NCI-H345 treated with DMSO at 0.1 percent for 48 hours (cell line): ENCODE measurements around the gene MKS1.

ENCODE experiments used
- DNase-seq: peaks from one replicate; lab custom pipeline; 2025; ENCODE audit not compliant: unreplicated experiment; lab: John Stamatoyannopoulos, UW

Gene MKS1

DNA sequence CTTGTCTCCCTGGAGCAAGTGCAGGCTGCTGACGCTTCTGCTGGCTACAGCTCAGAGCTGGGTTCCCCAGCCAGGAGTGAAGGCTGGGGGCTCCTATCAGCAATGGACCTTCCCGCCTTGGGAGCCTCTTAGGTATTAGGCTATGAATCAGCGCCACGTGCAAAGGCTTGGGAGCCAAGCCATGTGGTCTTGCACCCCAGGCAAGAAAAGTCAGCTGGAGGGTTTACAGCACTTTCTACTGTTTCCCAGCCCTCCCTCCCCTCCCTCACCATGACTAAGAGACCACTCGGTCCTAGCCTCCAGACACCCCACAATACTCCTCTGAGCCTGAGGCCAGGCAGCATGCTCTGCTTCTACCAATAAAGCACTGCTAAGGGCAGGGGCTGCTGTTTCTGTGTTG lies 14.3 kb downstream of the MKS1 start:
- DNase-seq, result no peak

DNA sequence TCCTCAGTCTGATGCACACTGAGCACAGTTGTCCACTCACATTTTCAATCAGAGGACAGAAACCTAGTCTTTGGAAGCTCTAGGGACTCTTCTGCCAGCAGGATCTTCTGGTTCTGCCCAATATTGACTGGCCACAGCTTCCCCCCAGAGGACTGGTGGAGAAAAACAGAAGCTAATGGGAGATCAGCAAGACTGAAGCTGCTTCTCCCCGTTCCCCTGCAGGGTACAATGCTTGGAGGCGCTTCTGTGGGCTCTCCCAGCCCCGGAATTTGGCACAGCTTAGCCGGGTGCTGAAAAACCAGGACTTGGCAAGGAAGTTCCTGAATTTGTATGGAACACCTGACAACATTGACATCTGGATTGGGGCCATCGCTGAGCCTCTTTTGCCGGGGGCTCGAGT lies 16.2 kb downstream of the MKS1 start:
- DNase-seq, result no peak

DNA sequence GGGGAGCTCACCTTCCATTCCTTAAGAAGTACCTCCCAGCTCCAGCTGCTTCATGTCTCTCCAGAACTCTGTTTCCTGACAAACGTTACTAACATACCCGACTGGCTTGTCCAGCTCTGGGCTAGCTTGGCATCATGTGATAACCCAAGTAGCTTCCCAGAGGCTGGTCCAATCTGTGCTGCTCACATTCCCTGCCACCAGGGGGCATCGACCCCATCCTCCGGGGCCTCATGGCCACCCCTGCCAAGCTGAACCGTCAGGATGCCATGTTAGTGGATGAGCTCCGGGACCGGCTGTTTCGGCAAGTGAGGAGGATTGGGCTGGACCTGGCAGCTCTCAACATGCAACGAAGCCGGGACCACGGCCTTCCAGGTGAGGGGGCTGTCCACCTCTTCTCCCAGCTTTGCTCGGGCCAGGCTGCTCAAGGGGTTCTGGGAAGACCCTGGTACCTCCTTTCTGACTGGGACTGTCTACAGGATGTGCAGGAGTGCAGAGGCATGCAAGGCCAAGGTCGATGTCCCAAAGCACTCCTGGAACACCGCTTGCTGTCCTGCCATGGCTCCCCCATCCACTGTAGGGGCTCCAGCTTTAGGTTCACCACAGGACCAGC lies 18.9 kb downstream of the MKS1 start:
- DNase-seq, result peak; percentile 0

DNA sequence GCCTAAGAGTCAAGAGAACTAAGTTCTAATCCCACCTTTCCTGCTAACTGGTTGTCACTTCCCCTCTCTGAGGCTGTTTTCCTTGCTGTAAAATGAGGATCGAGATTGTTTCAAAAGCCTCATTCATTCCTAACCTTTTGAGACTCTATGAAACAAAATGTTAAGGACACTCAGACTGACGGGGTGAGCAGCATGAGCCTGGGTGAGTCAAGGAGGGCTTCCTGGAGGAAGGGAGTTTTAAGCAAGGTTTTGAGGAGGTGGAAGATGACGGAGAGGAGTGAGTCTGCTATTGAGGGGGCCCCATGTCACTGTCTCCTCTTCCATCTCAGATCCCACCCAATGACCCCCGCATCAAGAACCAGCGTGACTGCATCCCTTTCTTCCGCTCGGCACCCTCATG lies 22.4 kb downstream of the MKS1 start:
- no peak for DNase-seq

DNA sequence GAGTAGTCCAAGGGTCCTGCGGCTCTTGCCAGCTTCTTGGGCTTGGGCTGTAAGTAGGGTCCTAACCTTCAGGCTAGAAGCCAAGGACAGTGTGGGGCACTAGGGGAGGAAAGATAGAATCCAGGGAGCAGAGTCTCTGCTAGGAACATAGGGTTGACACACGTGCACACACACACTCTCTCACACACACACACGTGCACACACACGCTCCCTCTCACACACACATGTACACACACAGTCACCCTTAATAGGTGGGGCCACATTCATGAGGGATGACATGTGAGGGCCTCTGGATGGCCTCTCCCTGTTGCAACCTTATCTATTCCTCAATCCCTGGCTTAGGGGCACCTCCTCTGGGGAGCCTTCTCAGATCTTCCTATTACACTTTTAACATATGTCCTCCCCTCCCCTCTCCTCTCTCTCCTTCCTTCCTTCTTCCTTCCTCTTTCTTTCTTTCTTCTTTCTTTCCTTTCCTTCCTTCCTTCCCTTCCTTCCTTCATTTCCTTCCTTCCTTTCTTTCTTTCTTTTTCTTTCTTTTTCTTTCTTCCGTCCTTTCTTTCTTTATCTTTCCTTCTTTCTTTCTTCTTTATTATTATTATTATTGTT lies 23.4 kb downstream of the MKS1 start:
- no peak for DNase-seq

DNA sequence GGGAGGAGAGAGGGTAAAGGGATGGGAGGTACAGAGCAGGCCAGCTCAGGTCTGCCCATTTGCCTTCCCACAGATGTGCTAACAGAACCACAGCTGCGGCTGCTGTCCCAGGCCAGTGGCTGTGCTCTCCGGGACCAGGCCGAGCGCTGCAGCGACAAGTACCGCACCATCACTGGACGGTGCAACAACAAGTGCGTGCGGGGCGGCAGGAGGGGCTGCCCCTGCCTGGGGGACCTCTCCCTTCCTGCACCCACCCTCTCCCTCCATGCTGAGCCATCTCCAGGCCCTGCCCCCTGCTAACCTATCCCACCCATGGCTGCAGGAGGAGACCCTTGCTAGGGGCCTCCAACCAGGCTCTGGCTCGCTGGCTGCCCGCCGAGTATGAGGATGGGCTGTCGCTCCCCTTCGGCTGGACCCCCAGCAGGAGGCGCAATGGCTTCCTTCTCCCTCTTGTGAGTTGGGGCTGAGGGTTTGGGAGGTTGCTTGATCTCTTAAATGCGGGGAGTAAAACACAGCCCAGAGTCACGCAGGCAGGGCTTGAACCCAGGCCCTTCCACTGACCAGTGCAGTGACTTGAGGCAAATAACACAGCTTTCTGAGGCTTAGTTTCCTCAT lies 25.3 kb downstream of the MKS1 start:
- DNase-seq, result no peak

DNA sequence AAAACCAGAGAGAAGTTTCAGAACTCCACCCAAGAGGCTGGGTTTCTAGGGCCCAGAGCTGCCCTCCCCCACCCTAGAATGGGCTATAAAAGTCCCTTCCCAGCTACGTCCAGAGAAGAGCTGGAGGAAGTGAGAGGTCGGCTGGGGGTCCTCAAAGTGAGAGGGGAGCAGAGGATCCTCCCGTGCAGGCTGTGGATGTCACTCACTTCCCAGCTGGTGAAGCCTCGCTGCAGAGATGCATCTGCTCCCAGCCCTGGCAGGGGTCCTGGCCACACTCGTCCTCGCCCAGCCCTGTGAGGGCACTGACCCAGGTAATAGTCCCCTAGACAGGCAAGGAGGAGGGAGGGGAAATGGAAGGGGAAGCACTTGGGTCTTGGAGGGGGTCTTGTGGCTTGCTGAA lies 26.4 kb downstream of the MKS1 start, which contains the start of gene EPX:
TSS of gene EPX (plus strand) at position 115 of the 400 bp plus-strand sequence. CDS start at position 236, 121 bp downstream.
- no peak for DNase-seq

DNA sequence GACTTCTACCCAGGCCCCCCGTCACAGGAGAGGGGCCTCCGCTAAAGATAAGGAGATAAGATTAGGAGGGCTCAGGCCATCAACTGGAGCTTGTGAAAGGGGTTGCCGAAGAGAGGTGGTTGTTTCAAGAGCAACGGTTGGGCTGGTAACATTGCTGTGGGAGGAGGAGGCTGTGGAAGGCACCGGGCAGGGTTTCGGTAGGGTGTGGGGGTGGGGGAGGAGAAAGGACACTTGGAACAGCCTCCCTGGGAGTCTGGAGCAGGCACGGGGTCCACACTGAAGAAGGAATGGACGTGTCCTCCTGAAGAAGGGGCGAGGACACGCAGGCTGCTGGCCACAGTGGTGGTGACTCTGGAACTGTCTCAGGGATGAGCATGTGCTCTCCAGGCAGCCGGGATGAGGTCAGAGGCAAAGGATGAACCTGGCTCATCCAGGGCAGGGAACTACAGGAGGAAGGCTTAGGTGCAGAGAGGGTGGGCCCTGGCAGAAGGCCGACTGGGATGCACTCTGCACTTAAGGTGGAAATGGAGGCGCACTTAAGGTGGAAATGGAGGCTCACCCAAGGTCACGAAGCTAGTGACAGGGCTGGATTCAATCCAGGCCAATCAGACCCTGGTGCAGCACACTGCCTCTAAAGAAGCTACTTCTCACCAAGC lies 27.7 kb downstream of the MKS1 start:
- no peak for DNase-seq

DNA sequence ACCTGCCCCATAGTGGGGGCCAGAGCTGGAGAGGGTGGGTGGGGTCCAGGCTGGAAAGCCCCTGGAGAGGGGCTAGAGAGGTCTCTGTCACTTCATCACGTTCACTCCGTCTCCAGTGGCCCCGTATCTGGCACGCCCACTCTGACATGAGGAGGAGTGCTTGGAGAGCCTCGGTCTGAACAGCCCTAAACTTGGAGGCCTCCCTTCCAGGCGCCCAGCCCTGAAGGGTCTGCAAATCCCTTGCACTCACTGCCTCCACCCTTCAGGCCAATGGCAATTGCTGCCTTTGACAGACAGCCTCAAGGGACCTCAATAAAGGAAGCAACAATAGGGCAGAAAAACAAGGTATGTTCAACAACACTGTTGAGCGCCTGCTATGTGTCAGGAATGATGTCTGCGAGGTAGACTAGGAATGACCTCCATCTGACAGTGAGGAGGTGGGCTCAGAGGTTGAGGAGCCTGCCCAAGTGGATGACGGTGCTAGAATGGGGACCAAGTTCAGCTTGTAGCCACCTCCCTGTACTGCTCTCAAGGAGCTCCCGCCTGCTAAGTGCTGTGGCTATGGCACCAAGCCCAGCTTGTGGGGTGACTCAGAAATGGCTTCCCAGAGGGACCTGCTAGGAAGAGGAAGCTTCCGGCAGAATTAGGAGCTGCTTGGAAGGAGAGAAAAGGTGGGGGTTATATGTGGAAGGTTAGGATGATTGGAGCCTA lies 29.5 kb downstream of the MKS1 start:
- DNase-seq, result no peak

DNA sequence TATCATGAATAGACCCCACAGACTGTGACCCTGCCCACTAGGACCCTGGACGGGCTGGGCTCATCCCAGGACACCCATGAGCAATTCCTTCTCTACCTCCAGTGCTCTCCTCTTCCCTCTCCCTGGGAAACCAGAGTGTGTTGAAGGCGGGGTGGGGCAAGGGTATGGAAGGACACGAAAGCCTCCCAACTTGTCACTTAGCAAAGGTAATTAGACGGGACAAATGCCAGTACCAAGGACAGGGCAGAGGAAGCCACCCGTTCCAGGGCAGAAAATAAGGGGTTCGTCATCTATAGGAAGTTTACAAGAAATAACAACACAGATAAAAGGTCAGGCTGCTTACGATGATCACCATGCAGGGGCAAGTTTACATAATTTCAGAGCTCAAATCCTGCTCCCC lies 31.4 kb downstream of the MKS1 start:
- no peak for DNase-seq

DNA sequence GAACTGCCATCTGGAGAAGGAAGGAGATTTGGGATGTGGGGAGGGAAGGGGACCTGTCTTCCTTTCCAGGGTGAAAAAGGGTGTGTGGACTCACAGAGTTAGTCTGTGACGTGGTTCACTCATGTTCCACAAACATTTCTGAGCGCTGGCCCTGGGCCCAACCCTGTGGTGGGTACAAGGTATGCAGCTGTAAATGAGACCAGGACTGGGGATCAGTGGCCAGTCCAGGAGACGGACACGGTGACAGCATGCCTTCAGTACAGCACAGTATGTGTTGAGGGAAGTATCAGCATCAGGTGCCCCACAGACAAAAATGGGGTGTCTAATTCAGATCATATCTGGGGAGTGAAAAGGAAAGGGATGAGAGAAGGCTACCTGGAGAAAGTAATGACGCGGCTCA lies 32.0 kb downstream of the MKS1 start:
- DNase-seq, result no peak

DNA sequence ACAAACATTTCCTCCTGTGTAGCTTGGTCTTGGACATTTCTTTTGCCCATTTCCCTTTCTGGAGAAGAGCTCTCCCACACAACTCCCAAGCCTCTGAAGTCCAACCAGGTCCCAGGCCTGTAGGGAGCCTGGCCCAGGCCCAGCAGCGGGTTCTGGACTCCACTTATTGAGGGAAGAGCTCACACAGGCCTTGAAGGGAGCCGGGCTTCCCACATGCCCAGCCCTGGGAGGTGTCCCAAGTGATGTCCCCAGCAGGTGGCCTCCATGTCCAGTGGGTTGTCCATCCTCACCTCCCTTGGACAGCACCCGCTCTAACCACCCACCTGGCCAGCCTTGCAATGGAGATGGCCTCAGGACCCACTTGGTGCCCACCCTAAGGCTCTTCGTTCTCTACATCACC lies 32.5 kb downstream of the MKS1 start:
- DNase-seq, result no peak

DNA sequence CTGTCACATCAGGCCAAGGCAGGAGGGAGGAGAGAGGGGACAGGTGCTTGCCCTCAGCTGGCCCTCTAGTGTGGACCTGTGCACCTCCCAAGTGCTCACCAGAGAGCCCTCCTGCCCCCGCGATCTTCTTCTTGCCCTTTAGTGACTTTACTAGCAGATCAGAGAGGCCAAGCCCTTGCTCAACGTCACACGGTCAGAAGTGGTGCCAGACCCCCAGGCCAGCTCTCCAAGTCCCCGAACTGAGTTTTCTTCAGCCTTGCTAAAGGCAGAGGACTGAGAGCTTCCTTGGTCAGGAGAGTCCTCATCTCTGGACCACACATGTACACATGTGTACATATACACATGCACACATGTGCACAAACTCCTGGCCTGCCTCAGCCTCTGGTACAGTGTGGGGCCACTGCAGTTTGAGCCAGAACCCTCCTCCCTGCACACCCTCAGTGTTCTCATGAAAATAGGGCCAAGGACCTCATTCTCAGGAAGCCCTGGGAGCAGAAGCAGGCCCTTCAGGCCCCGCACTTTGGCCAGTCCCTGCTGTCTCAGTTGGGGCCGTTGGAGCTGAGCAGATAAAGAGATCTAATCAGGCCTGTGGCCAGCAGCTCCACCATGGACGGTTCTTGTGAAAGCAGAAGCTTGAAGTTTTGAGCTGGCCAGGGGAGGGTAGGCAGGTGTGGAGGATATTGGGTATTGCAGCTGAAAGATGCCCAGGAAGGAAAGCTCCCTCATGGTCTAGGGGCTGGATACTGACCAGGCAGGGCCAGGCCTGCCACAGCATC lies 33.9 kb downstream of the MKS1 start:
- no peak for DNase-seq

DNA sequence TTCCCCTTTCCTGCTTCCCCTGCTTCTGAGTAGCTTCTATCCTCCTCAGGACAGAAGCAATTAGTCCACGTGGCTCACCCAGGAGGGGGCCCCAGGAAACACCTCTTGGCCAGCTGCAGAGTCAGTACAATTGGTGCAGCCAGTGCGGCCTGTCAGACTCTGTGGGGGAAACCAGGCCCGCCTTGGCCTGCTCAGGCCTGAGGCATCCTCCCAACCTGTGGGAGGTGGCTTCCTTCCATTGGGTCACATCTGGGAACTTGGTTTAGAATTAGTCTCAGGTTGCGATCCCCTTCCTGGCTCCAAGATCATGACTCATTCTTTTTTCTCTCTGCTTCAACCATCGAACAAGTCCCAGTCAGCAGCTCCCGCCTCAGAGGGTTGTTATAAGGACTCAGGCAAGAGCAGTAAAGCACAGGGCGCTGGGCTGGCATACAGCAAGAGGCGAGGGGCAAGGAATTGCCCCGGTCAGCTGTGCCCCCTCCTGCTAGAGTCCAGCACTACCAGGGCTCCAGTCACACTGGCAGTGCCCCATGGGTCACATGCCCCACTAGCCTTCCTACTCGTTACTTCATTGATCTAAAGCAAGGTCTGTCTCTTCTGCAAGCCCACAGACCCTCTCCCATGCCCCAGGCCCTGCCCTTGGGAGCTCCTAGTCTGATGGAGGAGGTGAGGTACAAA lies 34.6 kb downstream of the MKS1 start:
- DNase-seq, result no peak

DNA sequence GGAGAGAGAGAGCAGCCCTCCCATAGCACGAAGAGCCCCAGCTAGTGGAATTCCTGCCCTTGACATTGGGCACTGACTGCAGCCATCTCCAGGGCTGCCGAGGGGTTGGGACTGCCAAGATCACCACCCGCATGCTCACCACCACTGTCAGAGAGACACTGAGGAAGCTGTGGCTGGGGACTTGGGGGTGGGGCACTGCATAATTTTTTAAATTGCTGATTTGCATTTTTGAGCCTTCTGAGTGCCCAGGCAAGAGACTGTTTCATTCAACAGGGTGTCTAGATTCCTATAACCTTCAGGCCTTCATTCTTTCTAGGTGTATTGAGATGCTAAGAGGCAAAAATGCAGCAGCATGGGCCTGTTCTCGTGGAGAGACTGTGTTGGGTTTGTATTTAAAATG lies 35.5 kb downstream of the MKS1 start:
- DNase-seq, result no peak

DNA sequence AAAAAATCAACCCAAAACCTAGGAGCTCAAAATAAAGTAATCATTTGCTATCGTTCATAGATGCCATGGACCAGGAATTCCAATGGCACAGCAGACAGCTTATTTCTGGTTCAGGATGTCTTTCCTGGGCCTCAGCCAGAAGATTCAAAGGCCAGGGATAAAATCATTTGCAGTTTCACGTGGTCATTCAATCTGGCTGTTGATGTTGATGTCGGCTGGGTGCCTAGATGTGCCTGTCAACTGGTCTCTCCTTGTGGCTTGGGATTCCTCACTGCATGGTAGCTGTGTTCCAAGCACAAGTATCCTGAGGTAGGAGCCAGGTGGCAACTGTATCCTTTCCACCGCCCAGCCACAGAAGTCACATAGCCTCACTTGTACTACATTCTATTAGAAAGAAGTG lies 37.3 kb downstream of the MKS1 start:
- no peak for DNase-seq

DNA sequence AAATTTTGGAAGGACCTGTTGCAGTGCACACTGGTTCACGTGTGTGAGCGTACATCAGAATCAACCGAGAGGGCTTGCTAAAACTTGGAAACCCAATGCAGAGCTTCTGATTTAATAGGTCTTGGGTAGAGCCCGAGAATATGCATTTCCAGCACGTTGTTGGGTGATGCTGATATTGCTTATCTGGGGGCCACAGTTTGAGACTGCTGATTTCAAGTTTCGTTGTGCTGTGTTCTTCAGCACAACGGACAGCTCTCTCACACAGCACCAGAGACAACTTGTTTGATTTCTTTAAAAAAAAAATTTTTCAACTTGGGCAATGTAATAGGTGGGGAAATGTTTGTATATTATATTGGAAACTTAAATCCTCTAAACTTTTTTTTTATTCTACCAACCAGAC lies 42.9 kb downstream of the MKS1 start:
- DNase-seq, result no peak

DNA sequence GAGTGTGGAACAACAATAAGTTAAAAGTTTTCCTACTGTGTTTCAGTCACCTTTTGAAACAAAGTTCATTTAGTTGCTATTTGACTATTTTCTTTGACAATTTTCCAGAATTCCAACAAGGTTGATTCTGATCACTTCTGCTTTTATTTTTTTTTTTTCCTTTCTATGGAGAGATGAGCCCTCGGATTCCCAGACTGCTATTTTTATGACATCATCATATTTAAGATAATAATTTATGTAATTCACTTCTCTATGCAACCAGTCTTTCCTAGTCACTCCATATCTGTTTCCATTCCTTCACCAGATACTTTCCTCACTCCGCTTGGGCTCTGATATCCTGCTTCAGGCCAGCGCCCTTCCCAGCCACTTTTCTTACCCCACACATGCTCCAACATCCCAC lies 44.2 kb downstream of the MKS1 start:
- DNase-seq, result no peak

DNA sequence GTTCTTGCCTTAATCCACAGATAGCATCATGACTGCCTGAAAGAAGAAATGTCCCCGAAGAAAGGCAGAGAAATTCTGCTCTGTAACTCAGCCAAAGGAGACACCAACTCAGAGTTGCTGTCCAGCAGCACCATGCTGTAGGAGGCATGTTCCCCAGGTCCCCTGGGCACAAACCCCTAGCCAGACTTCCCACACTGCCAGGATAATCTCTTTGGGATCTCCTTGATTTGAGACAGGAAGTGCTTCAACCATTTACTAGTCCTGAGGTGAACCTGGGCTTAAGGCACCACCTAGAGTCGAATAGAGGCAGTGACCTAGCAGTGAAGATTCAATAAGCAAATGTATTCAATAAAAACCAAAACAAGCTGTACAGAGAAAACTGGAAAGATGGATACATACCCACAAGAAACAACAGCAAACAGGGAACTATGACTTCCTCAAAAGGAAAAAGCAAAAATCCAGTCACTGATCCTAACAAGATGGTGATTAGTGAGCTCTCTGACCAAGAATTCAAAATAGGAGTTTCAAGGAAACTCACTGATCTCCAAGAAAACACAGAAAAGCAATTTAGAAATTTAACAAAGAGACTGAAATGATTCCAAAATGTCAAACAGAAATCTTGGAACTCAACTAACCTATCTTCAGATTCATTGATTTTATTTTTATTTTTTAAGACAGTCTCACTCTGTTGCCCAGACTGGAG lies 46.5 kb downstream of the MKS1 start:
- DNase-seq, result peak; percentile 6

DNA sequence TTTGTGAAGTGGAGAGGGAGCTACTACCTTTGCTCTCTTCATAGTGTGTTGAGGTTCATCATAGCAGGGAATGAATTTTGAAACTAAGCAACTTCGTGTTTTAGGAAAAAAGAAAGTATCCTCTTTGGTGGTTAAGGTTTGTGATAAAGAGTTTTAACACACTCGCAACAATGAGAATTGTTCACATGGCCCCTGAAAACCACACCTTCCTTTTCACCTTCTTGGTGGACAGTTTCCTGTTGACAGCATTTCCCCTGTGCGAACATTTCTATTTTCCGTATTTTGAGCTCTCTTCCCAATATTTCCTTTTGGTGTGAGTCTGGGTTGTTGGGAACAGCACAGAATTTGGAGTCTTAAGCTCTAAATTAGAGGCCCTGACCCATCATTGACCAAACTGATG lies 48.4 kb downstream of the MKS1 start:
- DNase-seq, result no peak
